Uterine smooth muscle cell (primary cell): ENCODE data around the gene MAZ. TPM values are rescaled to one million over a fixed set of nuclear protein-coding genes. Genes with fewer than 3 reads are reported as not detected.

Experiments
- total RNA-seq: library from RNA; depleted of rRNA; stranded (reverse); fragments of >200 nt; gene quantifications from 2 replicates; pipeline ENCODE4 v1.2.3, GENCODE V29; 2014

The MAZ gene
- total RNA-seq, result 128 and 170 TPM in 2 replicates

DNA sequence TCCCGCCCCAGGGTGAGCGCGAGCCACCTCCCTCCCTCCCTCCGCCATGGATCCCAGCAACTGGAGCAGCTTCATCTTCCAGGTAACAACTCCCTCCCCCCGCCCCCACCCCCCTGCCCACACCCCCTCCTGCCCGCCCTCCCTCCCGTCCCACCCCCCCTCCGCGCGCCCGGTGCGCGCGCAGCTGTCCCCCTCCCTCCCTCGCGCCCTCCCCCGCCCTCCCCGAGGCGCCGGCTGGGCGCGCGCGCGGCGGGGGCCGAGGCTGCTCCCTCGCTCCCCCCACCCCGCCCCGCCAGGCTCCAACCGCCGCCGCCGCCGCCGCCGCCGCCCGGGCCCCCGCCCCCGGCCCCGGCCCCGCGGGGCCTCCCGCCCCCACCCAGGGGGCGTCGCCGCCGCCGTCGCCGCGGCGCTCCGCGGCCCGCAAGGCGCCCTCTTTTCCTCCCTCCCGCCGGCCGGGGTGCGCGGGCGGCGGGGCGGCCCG, at the start of gene MAZ:
Gene MAZ, plus strand, starts transcription at position 431 of the 481 bp plus-strand sequence. CDS start 173 bp downstream, outside the sequence.

DNA sequence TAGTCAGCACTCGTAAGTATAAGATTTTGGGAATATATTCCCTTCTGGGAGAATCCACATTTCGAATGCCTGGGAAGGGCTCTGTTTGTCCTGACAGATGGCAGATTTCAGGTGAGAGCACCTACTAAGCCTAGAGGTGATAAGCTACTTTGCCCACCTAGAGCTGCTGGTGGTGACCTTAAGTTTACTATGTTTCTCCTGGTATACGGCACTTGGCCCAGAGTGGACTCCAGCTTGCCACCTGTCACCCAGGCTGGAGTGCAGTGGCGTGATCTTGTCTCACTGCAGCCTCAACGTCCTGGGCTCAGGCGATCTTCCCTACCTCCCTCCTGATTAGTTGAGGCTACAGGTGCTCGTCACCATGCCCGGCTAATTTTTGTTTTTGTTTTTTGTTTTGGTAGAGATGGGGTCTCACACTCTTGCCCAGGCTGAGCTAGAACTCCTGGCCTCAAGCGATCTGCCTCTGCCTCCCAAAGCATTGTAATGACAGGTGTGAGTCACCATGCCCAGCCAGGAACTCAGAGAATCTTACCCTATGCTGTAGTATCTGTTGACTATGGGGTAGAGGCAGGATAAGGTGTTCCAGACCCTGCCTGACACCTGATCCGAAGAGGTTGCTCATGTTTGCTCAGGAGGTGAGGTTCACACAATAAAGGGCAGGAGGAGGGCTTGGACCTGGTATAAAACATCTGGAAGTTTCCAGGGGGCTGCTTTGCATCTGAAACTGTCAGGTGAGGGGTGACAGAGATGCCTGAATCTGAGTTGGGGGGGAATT, 28.6 kb upstream of the MAZ start, which contains the start of gene ZG16:
Gene ZG16, plus strand, starts transcription at position 681 of the 775 bp plus-strand sequence. CDS start 1,011 bp downstream, outside the sequence.

DNA sequence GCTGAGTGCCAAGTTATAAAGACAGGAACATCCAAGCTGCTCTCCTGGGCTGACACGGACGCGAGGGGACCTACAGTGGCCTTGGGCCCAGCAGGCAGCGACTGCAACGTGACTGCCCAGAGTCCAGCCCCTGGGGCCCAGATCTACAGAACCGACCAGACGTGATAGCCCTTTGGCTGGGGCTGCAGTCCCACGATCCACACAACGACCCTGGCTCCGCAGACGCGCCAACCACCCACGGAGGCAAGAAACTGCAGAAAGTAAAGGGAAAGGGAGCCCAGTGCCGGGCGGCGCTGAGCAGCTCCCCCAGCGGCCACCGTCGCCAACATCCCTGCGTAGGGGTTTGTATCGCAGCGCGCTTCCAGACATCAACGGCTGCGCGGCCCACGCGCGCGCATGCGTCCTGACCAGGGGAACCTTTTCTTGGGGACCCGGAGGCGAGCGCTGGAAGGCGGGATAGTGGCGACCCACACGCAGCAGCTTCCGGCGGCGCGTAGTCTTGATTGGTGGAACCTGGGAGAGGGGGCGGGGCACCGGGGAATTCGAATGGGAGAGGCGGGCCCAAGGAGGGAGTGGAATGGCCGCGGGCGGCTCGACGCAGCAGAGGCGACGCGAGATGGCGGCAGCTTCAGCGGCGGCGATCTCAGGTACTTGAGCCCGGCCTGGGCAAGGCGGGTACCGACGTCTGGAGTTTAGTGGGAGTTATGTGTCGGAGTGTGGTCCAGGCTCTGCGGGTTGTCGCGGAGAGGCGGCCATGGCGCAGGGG, 16.0 kb upstream of the MAZ start, which contains the start of gene KIF22:
Gene KIF22, plus strand, starts transcription at position 569 of the 766 bp plus-strand sequence. Its CDS starts 9 bp downstream, at position 578.

DNA sequence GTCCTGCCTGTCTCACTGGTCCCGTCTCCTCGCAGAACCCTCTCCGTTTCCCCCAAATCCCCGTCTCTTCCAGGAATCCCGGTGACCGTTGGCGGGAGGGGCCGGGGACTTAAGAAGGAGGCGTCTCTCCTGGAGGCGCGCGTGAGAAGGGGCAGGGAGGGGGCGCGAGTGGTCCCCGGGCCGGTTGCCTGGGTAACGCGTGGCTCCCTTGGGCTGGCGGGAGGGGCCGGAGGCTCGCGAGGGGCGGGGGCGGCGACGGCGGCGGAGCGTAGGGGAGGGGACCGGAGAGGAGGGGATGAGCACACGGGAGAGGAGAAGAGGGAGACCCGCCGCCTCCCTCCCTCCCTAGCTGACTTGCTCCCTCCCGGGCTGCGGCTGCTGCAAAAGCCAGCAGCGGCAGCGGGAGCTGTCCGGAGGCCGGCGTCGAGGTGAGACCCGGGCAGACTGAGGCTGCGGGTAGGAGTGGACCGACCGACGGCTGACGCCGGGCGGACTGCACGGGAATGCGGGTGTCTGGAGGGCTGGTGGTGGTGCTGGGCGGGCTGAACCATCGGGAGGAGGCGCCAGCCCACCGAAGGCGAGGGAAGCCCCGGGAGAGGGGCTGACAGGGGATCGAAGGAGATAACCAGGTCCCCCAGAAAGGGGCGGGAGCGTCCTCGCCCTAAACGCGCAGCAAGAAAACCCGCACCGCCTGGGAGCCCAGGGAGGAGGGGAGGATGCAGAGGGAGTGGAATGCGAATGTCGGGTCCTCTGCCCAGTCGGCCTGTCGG, 5.8 kb downstream of the MAZ start, which contains the start of gene PRRT2:
Gene PRRT2, plus strand, starts transcription at position 298 of the 770 bp plus-strand sequence. CDS start 862 bp downstream, outside the sequence.

DNA sequence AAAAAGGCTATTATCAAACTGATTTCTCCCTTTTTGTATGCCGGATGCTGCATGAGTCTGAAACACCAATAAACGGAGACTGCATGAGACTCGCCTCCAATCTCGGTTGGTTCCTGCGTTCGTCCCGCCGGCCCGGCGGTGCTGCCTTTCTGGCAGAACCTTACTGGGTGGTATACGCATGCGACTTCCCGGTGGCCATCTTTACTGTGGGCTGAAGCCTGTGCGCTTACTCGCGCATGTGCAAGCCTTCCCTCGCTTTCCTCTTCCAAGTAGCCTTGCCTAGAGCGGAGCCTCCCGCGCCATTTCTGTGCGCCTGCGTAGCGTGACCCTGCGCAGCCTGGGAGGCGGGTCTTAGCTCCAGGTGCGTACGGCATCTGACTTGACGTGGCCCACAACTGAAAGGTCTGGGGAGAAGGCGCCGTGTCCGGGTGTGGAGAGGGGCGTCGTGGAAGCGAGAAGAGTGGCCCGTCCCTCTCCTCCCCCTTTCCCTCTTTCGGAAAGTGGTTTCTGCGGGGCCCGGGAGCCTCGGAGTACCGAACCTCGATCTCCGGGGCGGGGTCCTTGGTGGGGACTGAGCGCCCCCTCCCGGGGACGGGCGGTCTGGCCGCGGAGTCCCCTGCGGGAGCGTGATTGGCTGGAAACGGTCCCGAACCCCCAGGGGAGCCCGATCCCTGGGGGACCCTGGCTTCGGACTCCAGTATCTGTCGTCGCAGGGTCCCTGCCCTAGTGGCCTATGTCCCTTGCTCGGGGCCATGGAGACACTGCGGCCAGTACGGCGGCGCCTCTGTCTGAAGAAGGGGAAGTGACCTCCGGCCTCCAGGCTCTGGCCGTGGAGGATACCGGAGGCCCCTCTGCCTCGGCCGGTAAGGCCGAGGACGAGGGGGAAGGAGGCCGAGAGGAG, 9.7 kb downstream of the MAZ start, which contains the start of gene PAGR1:
Gene PAGR1, plus strand, starts transcription at position 360 of the 901 bp plus-strand sequence. Its CDS starts 374 bp downstream, at position 734.

DNA sequence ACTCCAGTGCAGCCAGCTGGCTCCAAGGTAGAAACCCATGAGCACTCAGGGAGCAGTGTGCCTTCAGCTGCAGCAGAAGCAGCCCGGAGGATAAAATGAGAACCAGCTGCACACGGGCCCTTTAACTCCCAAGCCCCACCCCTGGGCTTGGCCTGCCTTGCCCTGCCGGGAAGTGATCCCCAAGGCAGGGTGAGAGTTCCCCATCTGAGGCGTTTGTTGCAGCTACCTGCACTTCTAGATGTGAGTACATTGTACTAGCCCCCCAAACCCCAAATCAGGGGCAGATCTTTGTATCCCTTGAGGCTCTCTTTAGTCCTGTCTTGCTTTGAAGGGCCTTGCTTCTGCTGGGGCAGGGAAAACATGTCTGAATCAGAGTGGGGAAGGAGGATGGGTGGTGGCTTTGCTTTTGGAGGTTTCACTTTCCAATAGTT, 14.0 kb downstream of the MAZ start, which contains the start of gene MVP:
Gene MVP, plus strand, starts transcription at position 192 of the 431 bp plus-strand sequence. CDS start 10,088 bp downstream, outside the sequence.

Other genes starting within 250 kb of the MAZ start
- gene SPN, start 143.3 kb upstream of the MAZ start, total RNA-seq, result not detected in 2 replicates
- gene QPRT, start 127.3 kb upstream of the MAZ start, total RNA-seq, result 101 and 156 TPM in 2 replicates
- gene C16orf54, start 60.5 kb upstream of the MAZ start, total RNA-seq, result not detected in 2 replicates
- not detected in 2 replicates for gene ZG16, start 28.3 kb upstream of the MAZ start, total RNA-seq
- 33.2 and 134 TPM in 2 replicates for gene KIF22, start 15.8 kb upstream of the MAZ start, total RNA-seq
- 1.8 and 2.9 TPM in 2 replicates for gene PRRT2, start 5.7 kb downstream of the MAZ start, total RNA-seq
- 21.1 and 30.1 TPM in 2 replicates for gene PAGR1, start 9.6 kb downstream of the MAZ start, total RNA-seq
- gene MVP, start 13.9 kb downstream of the MAZ start, total RNA-seq, result 413 and 417 TPM in 2 replicates
- gene CDIPT, start 56.7 kb downstream of the MAZ start, total RNA-seq, result 59.4 and 102 TPM in 2 replicates
- gene SEZ6L2, start 93.0 kb downstream of the MAZ start, total RNA-seq, result 2.1 and 10.0 TPM in 2 replicates
- gene ASPHD1, start 94.0 kb downstream of the MAZ start, total RNA-seq, result 9.1 and 9.4 TPM in 2 replicates
- 13.2 and 14.3 TPM in 2 replicates for gene KCTD13, start 119.7 kb downstream of the MAZ start, total RNA-seq
- gene TMEM219, start 155.6 kb downstream of the MAZ start, total RNA-seq, result 49.6 and 86.6 TPM in 2 replicates
- gene TAOK2, start 167.3 kb downstream of the MAZ start, total RNA-seq, result 56.2 and 62.0 TPM in 2 replicates
- gene HIRIP3, start 189.1 kb downstream of the MAZ start, total RNA-seq, result 9.0 and 15.5 TPM in 2 replicates
- gene INO80E, start 189.7 kb downstream of the MAZ start, total RNA-seq, result 17.2 and 47.3 TPM in 2 replicates
- gene DOC2A, start 204.5 kb downstream of the MAZ start, total RNA-seq, result 0.22 and 0.62 TPM in 2 replicates
- not detected in 2 replicates for gene C16orf92, start 216.7 kb downstream of the MAZ start, total RNA-seq
- gene TLCD3B, start 224.7 kb downstream of the MAZ start, total RNA-seq, result 0.22 TPM in 1 of 2 replicates, not detected in the other